Cardiac fibroblast (primary cell): ENCODE data around the gene HYCC1.

Experiments used
- DNase-seq, 2 donors: peaks; one replicate each; pipeline versions ENCODE4 v3.0.0 to v3.0.0-alpha.2; 2010; ENCODE audit warnings: low read depth in 2 of 2
- H3K4me3 ChIP-seq, 2 donors: replicated peaks in 1 of 2; 1 replicate in 1 of 2; 2 replicates in 1 of 2; pipeline ENCODE4 v1.5.1; 2011; ENCODE audit warnings: low read depth in 2 of 2, low read length in 2 of 2, mild to moderate bottlenecking in 2 of 2, moderate library complexity in 1 of 2
- CTCF ChIP-seq: IDR thresholded peaks from one replicate; pipeline ENCODE4 v1.5.1; 2011; ENCODE audit warnings: low read depth, mild to moderate bottlenecking, low read length, inconsistent platforms

Gene HYCC1

GRCh38 chr7:23022258-23022769 is 8.4 kb upstream of the HYCC1 start:
- TF ChIP-seq CTCF, result no peak
- peak; percentile 87 to 90 for DNase-seq
- no peak overlapping the region for H3K4me3 ChIP-seq

GRCh38 chr7:23021596-23021995 is 7.7 kb upstream of the HYCC1 start:
- peak in 1 of 2 donors; percentile 19 for DNase-seq

DNA sequence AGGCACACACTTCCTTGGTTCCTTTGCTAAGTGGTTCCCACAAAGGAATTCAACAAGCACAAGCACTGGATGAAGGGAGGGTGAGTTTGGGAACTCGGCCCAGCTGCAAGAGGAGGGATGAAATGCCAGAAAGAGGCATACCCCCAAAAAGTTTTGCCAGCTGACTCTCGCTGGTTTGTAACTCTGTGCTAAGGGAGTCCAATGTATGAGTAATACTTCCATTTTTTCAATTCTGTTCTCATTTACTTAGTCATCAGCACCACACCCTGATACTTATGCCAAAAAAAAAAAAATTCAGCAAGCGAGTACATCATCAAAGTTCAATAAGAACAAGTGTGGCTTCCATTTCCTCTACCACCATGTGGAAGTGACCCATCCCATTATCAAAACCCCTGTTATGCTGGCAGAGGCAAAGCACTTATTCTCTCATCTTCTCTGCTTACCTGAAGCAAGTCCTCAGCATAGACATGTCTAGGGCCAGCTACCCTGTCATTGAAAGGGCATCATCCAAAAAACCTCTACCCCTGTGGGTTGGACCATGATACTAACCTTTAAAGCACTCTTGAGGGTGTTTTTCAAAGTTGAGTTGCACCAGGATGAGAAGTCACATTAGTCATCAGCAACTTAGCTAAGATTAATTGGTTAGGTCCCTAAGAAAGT is 6.9 kb upstream of the HYCC1 start:
- H3K4me3 ChIP-seq, result no peak overlapping the region
- no peak for TF ChIP-seq CTCF
- DNase-seq, result peak; percentile 89 to 94

More at GRCh38 chr7:23021596-23021995, 7.7 kb upstream of the HYCC1 start:
- no peak overlapping the region for H3K4me3 ChIP-seq
- no peak for TF ChIP-seq CTCF

DNA sequence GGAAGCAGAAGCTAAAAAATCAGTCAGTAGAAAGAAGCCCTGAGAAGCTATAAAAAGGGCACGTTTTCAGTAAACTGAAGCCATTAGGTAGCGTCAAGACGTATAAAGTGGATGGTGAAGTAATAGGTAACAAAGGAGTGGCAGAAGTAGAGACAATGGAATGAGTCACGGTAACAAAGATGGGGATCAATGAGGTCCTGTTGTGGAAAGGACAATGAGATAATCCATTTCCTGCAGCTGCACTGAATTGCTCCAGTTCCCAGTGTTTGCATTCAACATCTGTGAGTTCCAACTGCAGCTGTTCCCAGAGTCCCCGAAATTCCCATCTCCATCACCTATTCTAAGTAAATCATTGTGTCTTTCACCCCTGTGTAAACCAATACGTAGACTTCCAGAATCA is 4.8 kb upstream of the HYCC1 start:
- no peak overlapping the region for H3K4me3 ChIP-seq
- TF ChIP-seq CTCF, result no peak
- DNase-seq, result peak in 1 of 2 donors; percentile 84

DNA sequence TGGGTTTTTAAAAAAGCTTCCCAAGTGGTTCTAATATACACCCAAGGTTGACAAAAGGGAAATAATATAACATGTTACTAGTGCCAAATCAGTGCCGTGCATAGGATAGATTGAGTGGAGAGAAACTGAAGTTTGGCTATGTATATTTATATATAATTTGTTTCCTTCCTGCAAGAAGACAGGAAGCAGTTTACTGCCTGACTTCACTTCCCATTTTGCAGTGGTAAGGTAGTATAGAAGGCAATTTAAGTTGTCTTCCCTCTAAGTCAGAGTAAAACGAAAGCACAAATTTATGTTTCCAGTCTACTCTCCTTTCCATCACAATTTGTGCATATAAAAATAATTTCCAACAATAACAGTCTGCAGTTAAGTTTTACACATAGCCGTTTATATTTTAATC is 3.4 kb upstream of the HYCC1 start:
- DNase-seq, result no peak
- TF ChIP-seq CTCF, result no peak
- no peak overlapping the region for H3K4me3 ChIP-seq

DNA sequence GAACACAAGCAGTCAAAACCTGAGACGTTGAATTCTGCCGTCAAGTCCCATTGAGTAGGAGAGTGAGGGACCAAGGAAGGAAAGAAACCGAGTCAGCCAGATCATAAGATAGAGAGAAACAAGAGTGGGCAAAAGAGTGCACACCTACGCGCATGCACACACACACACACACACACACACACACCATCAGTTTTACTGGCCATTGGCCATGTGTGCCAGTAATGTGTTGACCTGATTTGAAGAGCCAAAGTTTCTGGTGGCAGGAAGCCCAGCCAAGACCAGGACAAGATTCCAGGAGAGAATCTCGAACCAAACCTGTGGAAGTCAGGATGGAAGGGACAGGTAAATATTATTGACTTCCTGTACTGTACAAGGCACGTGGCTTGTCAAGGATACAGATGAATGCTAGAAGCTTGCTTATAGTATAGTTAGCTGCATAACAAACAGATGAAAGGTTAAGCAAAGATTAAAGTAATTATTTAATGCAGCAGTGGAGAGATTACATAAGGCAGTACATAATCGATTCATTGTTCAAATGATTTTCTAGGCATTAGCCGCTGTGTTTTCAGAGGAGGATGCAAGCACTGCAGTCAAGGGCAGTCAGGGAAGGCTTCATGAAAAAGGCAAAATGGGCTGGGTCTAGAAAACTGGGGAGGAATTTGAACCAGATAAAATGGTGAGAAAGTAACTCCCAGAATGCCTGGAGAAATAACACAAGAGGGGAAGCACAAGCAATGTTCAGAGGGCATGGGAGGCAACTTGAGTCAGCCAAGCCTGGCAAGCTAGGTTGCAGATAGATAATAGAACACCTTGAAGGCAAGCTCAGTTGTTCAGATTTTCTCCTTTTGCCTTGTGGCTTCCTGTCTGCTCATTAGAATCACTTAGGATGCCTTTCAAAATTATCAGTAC is 2.7 kb upstream of the HYCC1 start:
- no peak for DNase-seq
- no peak overlapping the region for H3K4me3 ChIP-seq
- no peak for TF ChIP-seq CTCF
